Esophagus muscularis mucosa (tissue), 4 donors: ENCODE results near the gene CCDC78.

Source experiments
- CTCF ChIP-seq, 3 experiments: fragments of 200-600 bp in 2 of 3; fragments of 450-650 bp in 1 of 3; sonication (generic) in 2 of 3; IDR thresholded peaks; one replicate each; pipeline ENCODE4 v1.5.1; 2017 to 2019; ENCODE audit warnings: antibody characterized with exemption in 3 of 3, mild to moderate bottlenecking in 2 of 3, moderate library complexity in 1 of 3
- EP300 ChIP-seq: sonication (generic); formaldehyde crosslinking; IDR thresholded peaks from one replicate; pipeline ENCODE4 v1.6.1; 2017; ENCODE audit warnings: antibody characterized with exemption
- POLR2A ChIP-seq: fragments of 450-650 bp; IDR thresholded peaks from one replicate; pipeline ENCODE4 v1.6.1; 2017; ENCODE audit warnings: antibody characterized with exemption, moderate library complexity, mild to moderate bottlenecking, low read depth
- POLR2AphosphoS5 ChIP-seq, 2 donors: sonication (generic); formaldehyde crosslinking; IDR thresholded peaks; one replicate each; pipeline ENCODE4 v1.6.1; 2017; ENCODE audit warnings: antibody characterized with exemption in 2 of 2

DNA sequence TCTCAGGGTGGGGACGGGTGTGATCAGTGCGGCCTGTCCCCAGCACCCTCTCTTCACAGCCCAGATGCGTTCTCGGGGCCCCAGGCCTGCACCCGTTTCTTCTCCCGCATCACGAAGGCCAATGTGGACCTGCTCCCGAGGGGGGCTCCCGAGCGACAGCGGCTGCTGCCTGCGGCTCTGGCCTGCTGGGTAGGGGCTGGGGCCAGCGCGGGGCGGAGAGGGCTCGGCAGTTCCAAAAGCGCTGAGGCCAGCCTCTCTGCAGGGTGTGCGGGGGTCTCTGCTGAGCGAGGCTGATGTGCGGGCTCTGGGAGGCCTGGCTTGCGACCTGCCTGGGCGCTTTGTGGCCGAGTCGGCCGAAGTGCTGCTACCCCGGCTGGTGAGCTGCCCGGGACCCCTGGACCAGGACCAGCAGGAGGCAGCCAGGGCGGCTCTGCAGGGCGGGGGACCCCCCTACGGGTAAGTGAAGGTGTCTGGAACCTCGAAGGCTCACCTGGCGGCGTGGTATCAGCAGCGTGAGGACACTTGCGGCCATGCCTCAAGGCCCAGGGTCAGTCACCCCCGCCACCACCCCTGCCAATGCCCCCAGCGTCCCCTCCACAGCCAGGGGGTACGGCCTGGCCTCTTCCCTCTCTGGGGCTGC, 38.7 kb upstream of the CCDC78 start:
- TF ChIP-seq CTCF (IDR thresholded peaks at IDR 0.05) (no peak), POLR2A (no peak), POLR2AphosphoS5 (IDR thresholded peaks at IDR 0.05) (no peak), EP300 (no peak)
